A673 (cell line): ENCODE data around the gene JAGN1. TPM values are rescaled to one million over a fixed set of nuclear protein-coding genes. Genes with fewer than 3 reads are reported as not detected.

Experiments
- BruUV-seq: library from RNA; stranded (reverse); fragments of 400-500 nt; replicated peaks from 2 replicates; lab custom pipeline; 2021; lab: Mats Ljungman, UMichigan
- CTCF ChIA-PET: fragments of 300-600 bp; sonication (Branson Sonifier 250); formaldehyde crosslinking; loops from one replicate; lab custom pipeline; 2022; ENCODE audit warnings: antibody characterized with exemption; lab: Charles Lee
- POLR2A ChIA-PET: fragments of 300-600 bp; sonication (Branson Sonifier 250); formaldehyde crosslinking; loops from one replicate; lab custom pipeline; 2022; ENCODE audit warnings: antibody characterized with exemption; ENCODE audit not compliant: low non-redundant PET; lab: Charles Lee
- DNase-seq: peaks from one replicate; pipeline ENCODE4 v3.0.0-alpha.2; 2015; ENCODE audit warnings: low spot score
- H3K27ac ChIP-seq: fragments of 200-600 bp; sonication (generic); 2 replicates; pipeline ENCODE4 v1.5.1; 2016; ENCODE audit warnings: mixed run types, low read depth, mild to moderate bottlenecking, mixed read lengths, antibody characterized with exemption, low read length; ENCODE audit not compliant: poor library complexity, severe bottlenecking
- H3K27me3 ChIP-seq: fragments of 200-600 bp; sonication (generic); replicated peaks from 2 replicates; pipeline ENCODE4 v1.6.1; 2017; ENCODE audit warnings: mixed run types, low read depth, mild to moderate bottlenecking, mixed read lengths, antibody characterized with exemption, low read length; ENCODE audit not compliant: insufficient read depth, poor library complexity
- H3K36me3 ChIP-seq: fragments of 200-600 bp; sonication (generic); 2 replicates; pipeline ENCODE4 v1.6.1; 2016; ENCODE audit warnings: mixed run types, mild to moderate bottlenecking, mixed read lengths, antibody characterized with exemption, low read length; ENCODE audit not compliant: insufficient read depth, poor library complexity, severe bottlenecking
- H3K4me1 ChIP-seq: fragments of 200-600 bp; sonication (generic); 2 replicates; pipeline ENCODE4 v1.6.1; 2017; ENCODE audit warnings: mixed run types, mild to moderate bottlenecking, mixed read lengths, antibody characterized with exemption, low read length; ENCODE audit not compliant: insufficient read depth, poor library complexity, severe bottlenecking
- H3K4me3 ChIP-seq: fragments of 200-600 bp; sonication (generic); 2 replicates; pipeline ENCODE4 v1.5.1; 2016; ENCODE audit warnings: low read depth, mixed run types, mild to moderate bottlenecking, mixed read lengths, low read length; ENCODE audit not compliant: poor library complexity, severe bottlenecking
- H3K9me3 ChIP-seq: fragments of 200-600 bp; sonication (generic); 2 replicates; pipeline ENCODE4 v1.6.1; 2016; ENCODE audit warnings: mixed run types, low read depth, mild to moderate bottlenecking, mixed read lengths, antibody characterized with exemption, low read length; ENCODE audit not compliant: poor library complexity, severe bottlenecking
- EZH2 ChIP-seq: fragments of 200-600 bp; sonication (generic); IDR thresholded peaks from 2 replicates; pipeline ENCODE4 v1.6.1; 2017; ENCODE audit warnings: borderline replicate concordance, low read depth, mild to moderate bottlenecking, mixed read lengths, antibody characterized with exemption, low read length; ENCODE audit not compliant: poor library complexity, severe bottlenecking
- intact Hi-C: fragments of 100-400 bp; cut with micrococcal nuclease; formaldehyde crosslinking; loops from one replicate; pipeline ENCODE4 v1.10.0; 2022; ENCODE audit not compliant: unreplicated experiment
- total RNA-seq: library from RNA; stranded (reverse); gene quantifications from 2 replicates; pipeline ENCODE4 v1.2.3, GENCODE V29; 2021
- TF ChIP-seq, protein P1 (sequence below): fragments of 300-800, 200-600 bp; sonication (generic); conservative IDR thresholded peaks from 2 replicates; pipeline ENCODE4 v1.5.1; 2017; ENCODE audit warnings: low read depth, mild to moderate bottlenecking, antibody characterized with exemption, low read length, moderate library complexity, mixed read lengths

Gene JAGN1
- total RNA-seq, 1 experiment from 2014 or later = 38.1 TPM

DNA sequence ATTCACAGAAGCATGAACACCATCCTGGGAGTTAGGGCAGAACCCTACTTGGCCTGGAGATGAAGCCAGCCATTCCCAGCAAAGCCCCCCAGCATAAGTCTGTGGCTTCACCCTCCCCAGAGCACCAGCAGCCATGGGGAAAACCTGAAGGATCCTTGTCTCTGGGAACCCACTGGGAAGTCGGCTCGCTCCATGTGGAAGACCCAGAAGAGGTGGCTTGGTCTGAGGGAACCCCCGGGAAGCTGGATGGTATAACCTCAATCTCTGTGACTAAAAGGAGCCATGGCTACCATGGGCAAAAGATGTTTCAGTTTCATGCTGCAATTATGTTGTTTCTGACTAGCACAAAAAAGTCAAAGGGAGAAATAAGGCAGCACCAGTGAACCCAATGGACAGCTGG, 34.8 kb upstream of the JAGN1 start:
- Histone ChIP-seq H3K27ac (no peak overlapping the region), H3K27me3 (no peaks in the 10 kb centered on the region), H3K4me3 (no peak overlapping the region), H3K36me3 (no peaks in the 10 kb centered on the region), H3K9me3 (no peaks in the 10 kb centered on the region), H3K4me1 (no peaks in the 10 kb centered on the region)
- BruUV-seq = no TSS peak
- TF ChIP-seq EZH2 = no peak
- TF ChIP-seq, protein P1, sequence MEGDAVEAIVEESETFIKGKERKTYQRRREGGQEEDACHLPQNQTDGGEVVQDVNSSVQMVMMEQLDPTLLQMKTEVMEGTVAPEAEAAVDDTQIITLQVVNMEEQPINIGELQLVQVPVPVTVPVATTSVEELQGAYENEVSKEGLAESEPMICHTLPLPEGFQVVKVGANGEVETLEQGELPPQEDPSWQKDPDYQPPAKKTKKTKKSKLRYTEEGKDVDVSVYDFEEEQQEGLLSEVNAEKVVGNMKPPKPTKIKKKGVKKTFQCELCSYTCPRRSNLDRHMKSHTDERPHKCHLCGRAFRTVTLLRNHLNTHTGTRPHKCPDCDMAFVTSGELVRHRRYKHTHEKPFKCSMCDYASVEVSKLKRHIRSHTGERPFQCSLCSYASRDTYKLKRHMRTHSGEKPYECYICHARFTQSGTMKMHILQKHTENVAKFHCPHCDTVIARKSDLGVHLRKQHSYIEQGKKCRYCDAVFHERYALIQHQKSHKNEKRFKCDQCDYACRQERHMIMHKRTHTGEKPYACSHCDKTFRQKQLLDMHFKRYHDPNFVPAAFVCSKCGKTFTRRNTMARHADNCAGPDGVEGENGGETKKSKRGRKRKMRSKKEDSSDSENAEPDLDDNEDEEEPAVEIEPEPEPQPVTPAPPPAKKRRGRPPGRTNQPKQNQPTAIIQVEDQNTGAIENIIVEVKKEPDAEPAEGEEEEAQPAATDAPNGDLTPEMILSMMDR = no peak
- intact Hi-C loops = no loop called here
- CTCF ChIA-PET = no interaction called here
- no peak for DNase-seq
- POLR2A ChIA-PET = no interaction called here

DNA sequence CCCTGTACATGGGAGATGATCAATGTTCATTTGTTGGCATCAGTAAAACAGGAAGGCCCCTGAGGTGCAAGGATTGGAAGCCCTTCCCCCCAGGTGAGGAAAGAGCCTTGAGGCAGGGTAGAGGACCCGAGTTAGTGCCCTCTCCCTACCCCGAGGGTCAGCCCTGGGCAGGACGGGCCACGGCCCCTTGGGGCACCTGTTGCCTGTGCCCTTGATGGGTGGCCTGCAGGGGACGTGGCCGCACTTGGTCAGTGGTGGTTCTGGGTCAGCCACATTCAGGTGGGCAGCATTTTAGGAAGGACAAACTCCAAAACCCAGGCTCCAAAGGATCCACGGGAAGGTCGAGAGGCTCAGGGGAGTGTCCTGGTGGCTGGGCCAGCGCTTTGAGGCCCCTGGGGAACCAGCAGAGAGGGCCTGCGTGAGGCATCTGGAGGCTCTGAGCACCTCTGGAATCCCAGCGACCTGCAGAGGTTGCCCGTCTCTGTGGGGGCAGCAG, 30.8 kb upstream of the JAGN1 start:
- intact Hi-C loops = no loop called here
- TF ChIP-seq EZH2 = no peak
- TF ChIP-seq, protein P1 = no peak
- no peak for DNase-seq
- ChIA-PET POLR2A (no interaction called here), CTCF (no interaction called here)
- H3K36me3 ChIP-seq = no peaks in the 10 kb centered on the region
- peaks cover 6% of the 10 kb centered on the region for H3K4me1 ChIP-seq
- H3K27me3 ChIP-seq = no peaks in the 10 kb centered on the region
- no peaks in the 10 kb centered on the region for H3K9me3 ChIP-seq
- H3K27ac ChIP-seq = no peak overlapping the region
- H3K4me3 ChIP-seq = no peak overlapping the region
- no TSS peak for BruUV-seq

DNA sequence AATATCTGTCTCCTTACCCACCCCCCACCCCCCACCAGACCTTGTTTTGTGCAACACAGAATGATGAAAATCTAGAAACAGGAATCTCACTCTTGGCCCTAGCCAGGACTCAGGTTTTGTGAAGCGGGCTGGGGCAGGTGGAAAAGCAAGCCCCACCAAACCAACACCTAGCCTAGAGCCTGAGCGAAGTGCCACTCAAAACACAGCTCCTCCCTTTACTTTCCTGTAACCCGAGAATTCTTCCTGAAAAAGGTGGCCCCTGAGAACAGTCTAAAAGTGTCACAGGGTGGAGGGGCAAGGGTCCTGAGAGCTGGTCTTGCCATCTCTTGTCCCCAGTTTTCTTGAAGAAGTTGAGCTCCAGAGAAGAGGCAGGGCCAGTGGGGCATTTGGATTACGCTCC, 29.2 kb upstream of the JAGN1 start:
- no peaks in the 10 kb centered on the region for H3K27me3 ChIP-seq
- intact Hi-C loops = no loop called here
- H3K9me3 ChIP-seq = no peaks in the 10 kb centered on the region
- peaks cover 9% of the 10 kb centered on the region for H3K4me1 ChIP-seq
- no peak overlapping the region for H3K27ac ChIP-seq
- POLR2A ChIA-PET = no interaction called here
- no peak for DNase-seq
- TF ChIP-seq, protein P1 = no peak
- TF ChIP-seq EZH2 = no peak
- CTCF ChIA-PET = no interaction called here
- H3K36me3 ChIP-seq = no peaks in the 10 kb centered on the region
- no TSS peak for BruUV-seq
- no peak overlapping the region for H3K4me3 ChIP-seq
